NCI-H524 (cell line): Measurements from ENCODE around the gene FAM168A.

Source experiments
- DNase-seq, 2 experiments: peaks; one replicate each; lab custom pipeline; 2025; lab: John Stamatoyannopoulos, UW

The FAM168A gene

DNA sequence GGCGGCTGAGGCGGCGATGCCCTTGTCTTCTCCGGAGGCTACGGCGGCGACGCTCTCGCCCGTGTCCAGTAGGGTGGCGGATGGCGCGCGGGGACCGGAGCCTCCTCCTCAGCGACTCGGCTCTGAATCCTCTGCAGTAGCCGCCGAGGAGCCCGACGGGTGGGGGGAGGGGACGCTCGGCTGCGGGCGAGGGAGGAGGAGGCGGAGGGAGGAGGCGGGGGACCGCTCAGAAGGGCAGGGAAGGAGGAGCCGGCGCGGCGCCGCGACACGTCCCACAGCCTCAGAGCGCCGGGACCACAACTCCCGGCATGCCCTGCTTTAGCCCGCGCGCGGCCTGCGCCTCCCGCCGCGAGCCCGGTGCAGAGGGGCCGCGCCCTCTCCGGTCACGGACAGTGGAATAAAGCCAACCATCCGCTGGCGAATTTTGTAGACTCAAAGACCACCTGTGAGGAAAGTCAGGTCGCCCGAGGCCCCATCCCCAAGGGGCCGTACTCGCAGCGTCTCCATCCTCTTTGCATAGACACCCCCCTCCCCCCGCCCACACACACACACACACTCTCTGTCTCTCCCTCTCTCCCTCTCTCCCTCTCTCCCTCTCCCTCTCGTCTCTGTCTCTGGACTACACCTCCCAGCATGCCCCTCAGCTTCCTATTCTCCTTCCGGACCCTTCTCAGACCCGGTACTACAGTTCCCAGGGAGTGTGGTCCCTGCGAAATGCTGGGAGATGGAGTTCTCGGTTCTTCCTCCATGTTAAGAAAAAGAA lies at the start of gene FAM168A:
TSS of gene FAM168A (minus strand) at position 157 of the 763 bp plus-strand sequence. CDS start 129,638 bp downstream, outside the sequence.
- DNase-seq = peak; percentile 97 to 98

GRCh38 chr11:73647459-73648100 lies 49.7 kb upstream of the FAM168A start:
- peak; percentile 74 to 85 for DNase-seq

DNA sequence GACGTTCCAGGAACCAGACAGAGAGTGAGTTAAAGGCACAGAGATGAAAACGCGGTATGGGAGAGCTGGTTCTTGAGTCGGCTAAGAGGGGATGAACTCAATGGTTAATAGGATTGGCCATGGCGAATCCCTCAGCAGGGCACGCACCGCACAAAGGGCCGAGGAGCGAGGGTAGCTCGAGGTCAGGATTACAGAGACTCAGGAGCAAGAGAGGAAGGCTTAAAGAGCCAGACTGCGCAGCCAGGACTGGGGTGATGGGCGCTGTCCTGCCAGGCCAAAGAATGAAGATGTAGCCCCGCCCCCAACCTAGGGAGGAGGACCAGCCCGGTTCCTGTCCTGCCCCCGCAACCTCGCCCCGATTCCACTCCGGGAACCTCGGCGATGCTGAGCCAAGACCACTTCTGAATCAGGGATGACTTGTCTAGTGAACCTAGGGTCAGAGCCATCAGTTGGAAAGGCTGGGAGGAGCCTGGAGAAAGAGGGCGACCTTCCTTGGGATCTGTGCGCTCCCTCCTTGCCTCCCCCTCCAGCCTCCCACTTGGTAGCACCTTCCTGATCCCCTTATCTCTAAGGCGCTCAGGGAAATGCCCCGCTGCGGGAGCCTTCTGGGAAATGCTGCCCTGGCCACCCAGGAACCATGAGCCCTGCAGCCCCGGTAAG lies 48.2 kb upstream of the FAM168A start, which contains the start of gene PLEKHB1:
TSS of gene PLEKHB1 (plus strand) at position 610 of the 660 bp plus-strand sequence. CDS start at position 638, 28 bp downstream.
- no peak for DNase-seq

DNA sequence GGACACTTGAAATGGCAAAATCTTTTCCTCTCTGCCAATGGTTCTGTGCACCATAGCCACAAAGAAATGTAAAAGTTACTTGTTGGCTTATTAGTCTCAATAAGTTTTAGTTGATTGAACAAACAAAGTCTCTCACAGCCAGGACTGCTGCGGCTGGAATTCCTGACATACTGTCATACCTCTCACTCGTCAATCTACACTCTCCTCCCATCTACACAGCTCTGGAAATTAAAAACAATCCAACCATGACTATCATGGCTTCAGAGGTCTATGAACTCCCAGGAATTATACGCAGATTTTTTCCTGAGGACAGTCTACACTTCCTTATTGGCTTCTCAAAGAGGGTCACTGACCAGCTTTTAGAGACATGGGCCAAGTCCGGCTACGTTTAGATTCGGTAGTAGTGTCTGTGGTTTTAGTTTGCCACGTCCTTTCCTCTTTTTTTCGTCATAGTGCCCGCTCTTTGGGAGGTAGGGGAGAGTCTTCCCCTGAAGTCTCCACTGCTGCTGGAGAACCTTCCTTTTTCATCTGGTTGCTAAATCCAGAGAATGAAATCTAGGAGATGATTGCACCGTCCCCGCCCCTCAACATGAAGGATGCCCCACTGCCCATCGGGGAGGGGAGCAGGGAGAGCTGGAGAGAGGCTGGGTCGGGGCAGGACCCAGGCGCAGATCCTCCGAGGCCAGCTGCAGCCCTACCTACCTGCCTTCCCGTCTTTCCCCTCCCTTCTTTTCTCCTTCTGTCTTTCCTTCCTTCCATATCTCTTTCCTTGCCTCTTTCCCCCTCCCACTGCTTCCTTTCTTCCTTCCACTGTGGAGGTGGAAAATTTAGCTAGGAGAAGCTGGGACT lies 47.4 kb upstream of the FAM168A start:
- DNase-seq = no peak

DNA sequence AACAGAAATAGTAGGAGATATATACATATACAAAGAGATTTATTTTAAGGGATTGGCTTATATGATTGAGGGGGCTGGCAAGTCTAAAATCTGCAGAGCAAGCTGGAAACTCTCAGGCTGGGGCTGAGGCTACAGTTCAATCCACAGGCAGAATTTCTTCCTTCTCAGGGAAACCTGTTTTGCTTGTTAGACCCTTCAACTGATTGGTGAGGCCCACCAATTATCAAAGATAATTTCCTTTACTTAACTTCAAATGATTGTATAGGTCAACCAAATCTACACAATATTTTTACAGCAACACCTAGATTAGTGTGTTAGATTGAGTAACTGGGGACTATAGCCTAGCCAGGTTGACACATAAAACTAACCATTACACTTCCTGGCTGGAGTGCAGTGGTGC lies 43.8 kb upstream of the FAM168A start:
- DNase-seq = no peak

GRCh38 chr11:73640592-73640991 lies 42.7 kb upstream of the FAM168A start:
- no peak for DNase-seq

DNA sequence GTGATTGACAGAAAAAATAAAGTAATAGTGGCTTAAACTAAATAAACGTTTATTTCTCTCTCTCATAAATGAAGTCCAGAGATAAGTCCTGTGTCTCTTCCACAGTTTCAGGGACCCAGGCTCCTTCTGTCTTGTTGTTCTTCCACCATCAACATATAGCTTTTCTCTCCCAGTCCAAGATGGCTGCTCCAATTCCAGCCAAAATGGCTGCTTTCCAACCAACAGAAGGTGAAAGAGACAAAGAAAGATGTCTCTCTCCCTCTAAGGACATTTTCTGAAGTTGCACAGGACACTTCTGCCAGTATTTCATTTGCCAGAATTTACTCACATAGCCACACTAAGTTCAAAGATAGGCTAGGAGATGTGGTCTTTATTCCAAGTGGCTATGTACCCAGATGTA lies 39.1 kb upstream of the FAM168A start:
- DNase-seq = no peak

DNA sequence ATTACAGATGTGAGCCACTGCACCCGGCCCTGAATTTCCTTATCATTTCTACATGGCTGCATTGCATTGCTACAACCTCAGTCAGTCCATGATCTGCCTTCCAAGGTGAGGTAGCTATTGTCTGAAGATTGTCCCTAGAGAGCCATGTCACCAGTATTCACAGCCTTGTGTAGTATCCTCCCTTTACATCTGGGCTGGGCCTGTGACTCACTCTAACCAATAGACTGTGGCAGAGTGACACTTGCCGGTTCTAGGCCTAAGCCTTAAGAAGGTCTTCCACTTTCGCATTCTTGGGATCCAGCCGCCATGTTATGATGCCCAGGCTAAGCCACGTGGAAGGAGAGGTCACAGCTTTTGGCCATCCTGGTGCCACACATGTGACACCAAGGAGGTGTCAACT lies 38.3 kb upstream of the FAM168A start:
- DNase-seq = no peak

DNA sequence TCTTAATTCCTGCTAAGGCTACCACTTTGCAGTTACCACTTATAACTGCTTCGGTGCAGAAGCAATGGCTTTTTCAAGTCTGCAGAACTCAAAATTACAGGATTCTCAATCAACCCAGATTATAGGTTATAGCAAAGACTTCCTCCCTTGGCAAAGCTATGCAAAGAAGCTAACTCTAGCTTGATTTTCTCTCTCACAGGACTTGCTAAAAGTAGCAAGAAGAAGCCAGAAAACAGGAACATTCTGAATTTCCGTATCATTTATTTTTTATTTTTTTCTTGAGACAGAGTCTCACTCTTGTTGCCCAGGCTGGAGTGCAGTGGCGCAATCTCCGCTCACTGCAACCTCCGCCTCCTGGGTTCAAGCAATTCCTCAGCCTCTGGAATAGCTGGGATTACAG lies 37.8 kb upstream of the FAM168A start:
- DNase-seq = no peak

- no peak for DNase-seq
Observed at GRCh38 chr11:73633999-73634398, 36.1 kb upstream of the FAM168A start.

GRCh38 chr11:73632996-73633395 lies 35.1 kb upstream of the FAM168A start:
- no peak for DNase-seq

- DNase-seq = no peak
Observed at GRCh38 chr11:73629907-73630306, 32.0 kb upstream of the FAM168A start.

DNA sequence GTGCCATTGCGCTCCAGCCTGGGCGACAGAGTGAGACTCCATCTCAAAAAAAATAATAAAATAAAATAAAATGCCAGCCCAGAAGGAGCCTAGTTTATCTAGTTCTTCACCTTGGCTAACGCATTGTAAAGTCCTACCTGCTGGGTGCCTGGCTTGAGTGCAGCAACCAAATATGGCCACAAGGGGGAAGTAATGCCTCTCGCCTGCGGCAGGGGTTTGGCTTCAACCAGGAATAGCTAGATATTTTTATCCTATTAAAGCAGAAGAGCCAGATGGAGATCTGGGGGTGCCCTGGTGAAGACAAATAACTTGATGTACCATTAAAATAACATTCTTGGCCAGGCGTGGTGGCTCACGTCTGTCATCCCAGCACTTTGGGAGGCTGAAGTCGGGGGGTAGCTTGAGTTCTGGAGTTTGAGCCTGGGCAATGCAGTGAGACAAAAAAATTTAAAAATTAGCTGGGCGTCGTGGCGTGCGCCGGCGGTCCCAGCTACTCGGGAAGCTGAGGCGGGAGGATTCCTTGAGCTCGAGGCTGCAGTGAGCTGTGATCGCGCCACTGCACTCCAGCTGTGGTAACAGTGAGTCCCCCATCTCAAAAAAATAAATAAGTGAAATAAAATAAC lies 27.9 kb upstream of the FAM168A start:
- peak; percentile 46 to 77 for DNase-seq

DNA sequence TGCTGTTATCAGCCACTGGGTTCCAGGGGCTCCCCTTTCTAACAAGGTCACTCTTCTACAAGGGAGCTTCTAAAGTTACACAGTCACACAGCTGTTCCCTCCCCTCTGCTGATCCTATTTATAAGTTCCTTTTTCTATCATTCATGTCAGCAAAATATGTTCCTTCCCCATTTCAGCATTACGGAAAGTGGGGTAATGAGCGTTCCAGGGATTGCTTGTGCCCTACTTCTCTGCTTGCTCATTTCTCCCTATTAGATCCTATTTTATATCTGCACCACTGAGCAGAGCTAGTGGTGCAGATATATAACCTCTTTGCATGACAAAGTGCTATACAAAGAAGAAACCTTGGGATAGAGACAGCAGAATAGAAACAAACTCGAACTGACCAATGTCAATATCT lies 25.8 kb upstream of the FAM168A start:
- DNase-seq = no peak

GRCh38 chr11:73622926-73623593 lies 25.1 kb upstream of the FAM168A start:
- no peak for DNase-seq

DNA sequence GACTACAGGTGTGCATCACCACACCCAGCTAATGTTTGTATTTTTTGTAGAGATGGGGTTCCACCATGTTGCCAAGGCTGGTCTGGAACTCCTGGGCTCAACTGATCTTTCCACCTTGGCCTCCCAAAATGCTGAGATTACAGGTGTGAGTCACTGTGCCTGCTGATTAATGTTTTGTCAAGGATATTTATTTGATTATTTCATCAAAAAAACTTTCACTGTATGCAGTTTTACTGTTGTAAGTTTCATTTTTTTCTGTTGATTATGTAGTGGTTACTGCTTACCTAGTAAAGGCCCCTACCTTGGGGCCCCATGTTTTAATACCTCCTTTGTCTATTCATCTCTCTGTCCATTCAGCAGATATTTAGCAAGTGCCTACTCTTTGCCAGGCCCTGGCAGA lies 16.7 kb upstream of the FAM168A start:
- no peak for DNase-seq

- no peak for DNase-seq
Observed at GRCh38 chr11:73612601-73613140, 14.8 kb upstream of the FAM168A start.

- no peak for DNase-seq
Observed at GRCh38 chr11:73598719-73599379, 937 bp upstream of the FAM168A start.

GRCh38 chr11:73597336-73597955 lies 466 bp downstream of the FAM168A start:
- peak in 1 of 2 experiments; percentile 51 for DNase-seq

DNA sequence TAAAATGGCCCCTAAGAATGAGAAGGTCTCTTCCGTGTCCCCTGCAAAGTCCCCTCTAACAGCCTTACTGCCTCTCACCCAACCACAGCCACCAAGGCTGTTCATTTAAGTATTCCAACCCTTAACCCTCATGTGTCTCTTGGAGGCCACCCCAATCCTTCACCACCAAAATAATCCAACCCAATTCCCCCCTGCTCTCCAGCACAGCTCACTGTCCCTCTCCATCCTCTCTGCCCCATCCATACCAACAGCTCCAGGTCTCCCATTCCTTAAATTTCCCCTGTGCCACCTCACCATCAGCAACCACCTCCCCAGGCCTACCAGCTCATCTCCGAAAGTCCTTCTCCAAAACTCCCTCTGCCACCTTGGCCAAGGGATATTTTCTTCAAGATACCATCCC lies 1.4 kb downstream of the FAM168A start:
- DNase-seq = no peak
